ENCODE measurements around the gene REL. TPM values are rescaled to one million over a fixed set of nuclear protein-coding genes. Genes with fewer than 3 reads are reported as not detected.

REL gene
- total RNA-seq, 1 experiment from 2014 or later = 6.2 TPM

DNA sequence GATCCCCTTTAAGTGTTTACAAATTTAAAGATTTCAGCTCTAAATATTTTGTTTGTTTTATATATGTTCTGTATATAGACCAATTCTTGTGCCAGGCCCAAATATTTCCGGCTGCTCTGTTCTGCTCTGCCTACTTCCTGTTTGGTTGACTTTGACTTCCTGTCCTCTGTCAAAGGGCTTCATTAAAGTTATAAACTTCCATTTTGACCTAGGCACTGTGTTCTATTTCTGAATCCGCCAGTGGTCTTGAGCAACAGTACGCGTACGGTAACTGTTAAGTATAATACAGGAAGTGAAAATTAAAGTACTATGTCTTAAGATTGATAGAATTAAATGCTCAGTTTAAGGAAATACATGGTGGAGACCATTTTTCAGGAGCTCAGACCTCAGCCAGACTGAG is 13.5 kb upstream of the REL start:
- H2BK12ac ChIP-seq (ENCODE audit: insufficient read length, low read depth, low read length) = no peak overlapping the region
- H3K4me1 ChIP-seq (ENCODE audit: insufficient read depth, low read length) = no peaks in the 10 kb centered on the region
- no peak overlapping the region for H4K8ac ChIP-seq (replicated peaks; ENCODE audit: insufficient read length, low read depth, low read length)
- TF ChIP-seq, protein P1, sequence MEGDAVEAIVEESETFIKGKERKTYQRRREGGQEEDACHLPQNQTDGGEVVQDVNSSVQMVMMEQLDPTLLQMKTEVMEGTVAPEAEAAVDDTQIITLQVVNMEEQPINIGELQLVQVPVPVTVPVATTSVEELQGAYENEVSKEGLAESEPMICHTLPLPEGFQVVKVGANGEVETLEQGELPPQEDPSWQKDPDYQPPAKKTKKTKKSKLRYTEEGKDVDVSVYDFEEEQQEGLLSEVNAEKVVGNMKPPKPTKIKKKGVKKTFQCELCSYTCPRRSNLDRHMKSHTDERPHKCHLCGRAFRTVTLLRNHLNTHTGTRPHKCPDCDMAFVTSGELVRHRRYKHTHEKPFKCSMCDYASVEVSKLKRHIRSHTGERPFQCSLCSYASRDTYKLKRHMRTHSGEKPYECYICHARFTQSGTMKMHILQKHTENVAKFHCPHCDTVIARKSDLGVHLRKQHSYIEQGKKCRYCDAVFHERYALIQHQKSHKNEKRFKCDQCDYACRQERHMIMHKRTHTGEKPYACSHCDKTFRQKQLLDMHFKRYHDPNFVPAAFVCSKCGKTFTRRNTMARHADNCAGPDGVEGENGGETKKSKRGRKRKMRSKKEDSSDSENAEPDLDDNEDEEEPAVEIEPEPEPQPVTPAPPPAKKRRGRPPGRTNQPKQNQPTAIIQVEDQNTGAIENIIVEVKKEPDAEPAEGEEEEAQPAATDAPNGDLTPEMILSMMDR (conservative IDR thresholded peaks at IDR 0.05) = no peak
- no peak overlapping the region for H2BK120ac ChIP-seq (ENCODE audit: low read depth, low read length, poor library complexity, severe bottlenecking)
- no peak overlapping the region for H3K23ac ChIP-seq (ENCODE audit: insufficient read length, low read depth, low read length)
- no CpG with 5 or more reads among the region's 5 CpGs for WGBS (ENCODE audit: extremely low coverage, insufficient read length, low lambda C conversion rate)
- H2AFZ ChIP-seq (ENCODE audit: low read length) = no peak overlapping the region
- H3K4me2 ChIP-seq (ENCODE audit: insufficient read depth, insufficient read length, low read length) = no peak overlapping the region
- no peak overlapping the region for H3K14ac ChIP-seq (ENCODE audit: insufficient read depth, low read length)
- H3K79me2 ChIP-seq (ENCODE audit: insufficient read depth, low read length) = no peaks in the 10 kb centered on the region
- H3K23me2 ChIP-seq (ENCODE audit: insufficient read length, low read depth, low read length, poor library complexity, severe bottlenecking) = no peaks in the 10 kb centered on the region
- Mint-ChIP-seq H3K27me3 (ENCODE audit: low read depth) (peaks cover 4% of the 10 kb centered on the region; the same call in 1 of the 2 replicates), H3K9me3 (no peaks in the 10 kb centered on the region), H3K27ac (no peak overlapping the region), H3K4me3 (no peak overlapping the region), H3K4me1 (no peaks in the 10 kb centered on the region), H3K36me3 (ENCODE audit: insufficient read depth in 1 of 3, low read depth in 3 of 3) (no peaks in the 10 kb centered on the region)
- H3T11ph ChIP-seq (ENCODE audit: low read length) = no peak overlapping the region
- H3K27ac ChIP-seq (ENCODE audit: insufficient read length, low read depth, low read length) = no peak overlapping the region
- H4K91ac ChIP-seq (ENCODE audit: insufficient read length, low read depth, low read length) = no peak overlapping the region
- no peak overlapping the region for H3K56ac ChIP-seq (ENCODE audit: insufficient read length, low read depth, low read length)
- no peak overlapping the region for H2BK15ac ChIP-seq (ENCODE audit: low read depth, low read length)
- no peak overlapping the region for H3K4ac ChIP-seq (ENCODE audit: low read depth, low read length)
- H3K9me3 ChIP-seq (ENCODE audit: control insufficient read depth, low read depth, low read length) = no peaks in the 10 kb centered on the region
- no peak overlapping the region for H2BK5ac ChIP-seq (ENCODE audit: insufficient read length, low read length)
- no peak overlapping the region for H3K18ac ChIP-seq (ENCODE audit: insufficient read length, low read depth, low read length)
- no peaks in the 10 kb centered on the region for H3K79me1 ChIP-seq (ENCODE audit: insufficient read depth, low read depth, low read length, poor library complexity, severe bottlenecking)
- H3K9ac ChIP-seq (ENCODE audit: extremely low read depth, insufficient read length, low read length) = no peak overlapping the region
- H3K27me3 ChIP-seq (ENCODE audit: insufficient read depth, low read length) = no peaks in the 10 kb centered on the region
- no peak overlapping the region for H2BK20ac ChIP-seq (ENCODE audit: low read depth, low read length, poor library complexity, severe bottlenecking)
- H4K20me1 ChIP-seq (ENCODE audit: control insufficient read depth, insufficient read depth, insufficient read length) = no peaks in the 10 kb centered on the region
- DNase-seq = no peak
- H4K5ac ChIP-seq (ENCODE audit: insufficient read length, low read depth, low read length) = no peak overlapping the region
- H2AK5ac ChIP-seq (ENCODE audit: insufficient read length, low read length) = no peak overlapping the region
